NCI-H146 (cell line): ENCODE results near the gene ZNF263.
"Not testable (repeated sequence)": the region's sequence is repeated elsewhere in the genome, so short reads cannot be mapped to it uniquely, and the experiment has no call there.

Experiments used
- DNase-seq: peaks from one replicate; lab custom pipeline; 2025; lab: John Stamatoyannopoulos, UW

The ZNF263 gene

DNA sequence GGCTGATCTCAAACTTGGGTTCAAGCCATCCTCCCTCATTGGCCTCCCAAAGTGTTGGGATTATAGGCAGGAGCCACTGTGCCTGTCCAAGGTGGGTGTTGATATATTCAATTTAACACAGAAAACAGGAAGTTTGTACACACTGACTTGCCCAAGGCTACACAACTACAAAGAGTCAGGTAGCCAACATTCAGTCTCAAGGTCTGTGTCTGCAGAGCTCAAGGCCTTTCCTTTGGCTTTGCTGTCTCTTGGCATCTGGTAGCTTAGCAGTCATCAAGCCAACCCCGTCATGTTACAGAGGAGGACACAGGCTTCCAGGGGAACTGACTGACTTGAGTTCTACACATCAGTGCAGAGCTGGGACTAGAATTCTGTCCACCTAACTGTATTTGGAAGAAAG is 15.0 kb upstream of the ZNF263 start:
- no peak for DNase-seq

DNA sequence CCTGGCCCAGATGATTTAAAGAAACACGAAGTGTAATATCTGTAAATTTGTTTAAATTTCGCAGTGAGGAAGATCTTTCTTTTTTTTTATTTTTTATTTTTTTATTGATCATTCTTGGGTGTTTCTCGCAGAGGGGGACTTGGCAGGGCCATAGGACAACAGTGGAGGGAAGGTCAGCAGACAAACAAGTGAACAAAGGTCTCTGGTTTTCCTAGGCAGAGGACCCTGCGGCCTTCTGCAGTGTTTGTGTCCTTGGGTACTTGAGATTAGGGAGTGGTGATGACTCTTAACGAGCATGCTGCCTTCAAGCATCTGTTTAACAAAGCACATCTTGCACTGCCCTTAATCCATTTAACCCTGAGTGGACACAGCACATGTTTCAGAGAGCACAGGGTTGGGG is 12.6 kb upstream of the ZNF263 start:
- DNase-seq, result not testable (repeated sequence)

DNA sequence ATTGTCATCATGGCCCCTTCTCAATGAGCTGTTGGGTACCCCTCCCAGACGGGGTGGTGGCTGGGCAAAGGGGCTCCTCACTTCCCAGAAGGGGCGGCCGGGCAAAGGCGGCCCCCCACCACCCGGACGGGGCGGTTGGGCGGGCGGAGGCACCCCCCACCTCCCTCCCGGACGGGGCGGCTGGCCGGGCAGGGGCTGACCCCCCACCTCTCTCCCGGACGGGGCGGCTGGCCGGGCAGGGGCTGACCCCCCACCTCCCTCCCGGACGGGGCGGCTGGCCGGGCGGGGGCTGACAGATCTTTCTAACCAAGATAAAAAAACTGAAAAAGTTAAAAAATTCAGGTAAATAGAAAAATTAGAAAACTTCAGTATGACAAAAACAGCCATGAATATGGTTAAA is 12.0 kb upstream of the ZNF263 start:
- not testable (repeated sequence) for DNase-seq

DNA sequence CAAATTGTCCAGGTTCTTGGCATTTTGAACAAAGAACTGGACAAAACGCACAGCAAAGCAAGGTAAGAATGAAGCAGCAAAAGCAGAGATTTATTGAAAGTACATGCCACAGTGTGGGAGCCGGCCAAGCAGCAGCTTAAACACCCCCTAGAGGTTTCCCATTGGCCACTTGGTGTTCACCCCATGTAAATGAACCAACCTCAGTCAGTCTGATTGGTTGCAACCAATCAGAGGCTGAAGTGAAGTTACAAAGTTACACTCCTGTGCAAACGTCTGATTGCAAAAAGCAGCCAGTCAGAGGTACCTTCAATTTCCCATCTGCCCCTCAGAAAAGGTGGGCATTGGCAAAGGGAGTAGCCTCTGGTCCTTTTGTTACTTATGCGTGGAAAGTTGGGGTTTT is 8.8 kb upstream of the ZNF263 start:
- peak; percentile 27 for DNase-seq

GRCh38 chr16:3274947-3275346 is 8.3 kb upstream of the ZNF263 start:
- DNase-seq, result no peak

GRCh38 chr16:3276679-3277078 is 6.6 kb upstream of the ZNF263 start:
- DNase-seq, result no peak

DNA sequence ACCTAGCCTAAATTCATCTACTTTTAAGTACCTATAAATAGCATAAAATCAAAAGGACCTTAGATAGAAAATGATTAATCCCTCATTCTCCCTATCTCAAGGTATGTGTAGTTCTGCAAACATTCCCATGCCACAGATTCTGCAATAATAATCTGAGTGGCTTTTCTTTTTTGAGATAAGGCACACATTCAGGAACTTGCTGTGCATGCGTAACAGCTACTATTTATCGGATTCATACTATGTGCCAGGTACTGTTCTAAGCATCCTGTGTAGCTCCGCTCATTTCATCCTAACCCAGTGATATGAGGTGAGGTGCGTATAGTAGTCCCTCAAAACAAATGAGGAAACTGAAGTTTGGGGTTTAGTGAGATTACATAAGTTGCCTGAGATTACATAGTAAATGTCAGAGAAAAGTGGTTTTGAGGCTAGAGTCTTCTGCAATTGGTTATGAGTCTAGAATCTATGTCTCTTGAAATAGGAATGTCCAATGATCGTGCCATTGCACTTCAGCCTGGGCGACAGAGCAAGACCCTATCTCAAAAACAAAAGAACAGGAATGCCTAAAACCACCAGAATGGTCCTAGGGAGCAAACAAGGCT is 2.0 kb upstream of the ZNF263 start:
- no peak for DNase-seq

DNA sequence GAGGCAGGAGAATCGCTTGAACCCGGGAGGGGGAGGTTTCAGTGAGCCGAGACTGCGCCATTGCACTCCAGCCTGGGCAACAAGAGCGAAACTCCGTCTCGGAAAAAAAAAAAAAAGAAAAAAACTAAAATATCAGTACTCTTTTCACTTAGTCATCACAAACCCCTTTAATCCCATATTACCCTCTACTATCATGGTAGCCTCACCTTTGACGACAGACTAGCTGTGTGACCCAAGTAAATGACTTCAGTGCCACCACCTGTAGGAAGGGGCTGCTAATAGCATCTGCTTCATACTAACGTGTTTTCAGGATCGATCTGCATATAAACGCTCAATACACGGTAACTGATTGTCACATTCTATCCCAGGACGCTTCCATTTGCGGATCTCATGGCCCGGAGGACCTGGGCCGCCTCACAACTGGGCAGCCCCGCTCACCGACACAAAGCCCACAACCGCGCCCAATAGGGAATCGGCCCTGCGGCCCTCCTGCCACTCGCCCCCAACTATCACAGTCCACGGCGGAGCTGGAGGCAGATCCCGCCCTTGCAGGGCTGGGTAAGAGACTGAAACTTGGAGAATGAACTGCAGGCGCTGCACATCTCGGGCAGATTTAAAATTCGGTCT is 1.1 kb upstream of the ZNF263 start:
- peak; percentile 90 for DNase-seq

GRCh38 chr16:3283543-3284447 is 504 bp downstream of the ZNF263 start:
- DNase-seq, result peak; percentile 19

DNA sequence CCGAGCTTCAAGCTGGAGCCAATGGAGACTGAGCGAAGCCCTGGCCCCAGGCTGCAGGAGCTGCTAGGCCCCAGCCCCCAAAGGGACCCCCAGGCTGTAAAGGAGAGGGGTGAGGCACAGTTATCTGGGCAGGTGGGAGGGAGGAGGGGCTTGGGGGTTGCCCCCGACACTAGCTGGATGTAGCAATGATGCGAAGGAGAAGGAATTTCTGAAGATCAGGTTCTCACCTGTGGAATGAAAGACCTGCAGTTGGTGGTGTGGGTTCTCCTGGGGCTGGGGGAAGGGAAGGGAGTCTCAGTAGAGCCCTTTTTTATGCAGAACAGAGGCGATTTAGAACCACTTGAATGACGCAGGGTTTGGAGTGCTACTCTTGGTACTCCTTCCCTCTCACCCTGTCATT is 1.8 kb downstream of the ZNF263 start:
- DNase-seq, result no peak

- no peak for DNase-seq
Observed at GRCh38 chr16:3289998-3290673, 6.8 kb downstream of the ZNF263 start.

DNA sequence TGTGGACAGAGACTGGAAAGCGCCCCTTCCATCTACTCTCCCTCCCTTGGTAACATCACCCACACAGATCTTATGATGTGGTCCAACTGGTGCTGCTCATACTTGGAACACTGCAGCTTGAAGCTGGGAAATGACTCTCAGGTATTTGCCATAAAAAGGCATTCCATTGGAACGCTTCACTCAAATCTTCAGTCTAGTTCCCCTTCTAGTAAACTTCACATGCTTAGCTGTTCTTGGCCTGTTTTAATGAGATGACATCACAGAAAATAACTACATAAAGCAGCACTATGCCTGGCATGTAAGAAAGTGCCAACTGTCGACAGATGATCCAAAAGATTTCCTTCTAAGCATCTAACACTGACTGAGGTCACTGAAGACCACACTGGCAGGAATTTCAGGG is 9.3 kb downstream of the ZNF263 start:
- no peak for DNase-seq

DNA sequence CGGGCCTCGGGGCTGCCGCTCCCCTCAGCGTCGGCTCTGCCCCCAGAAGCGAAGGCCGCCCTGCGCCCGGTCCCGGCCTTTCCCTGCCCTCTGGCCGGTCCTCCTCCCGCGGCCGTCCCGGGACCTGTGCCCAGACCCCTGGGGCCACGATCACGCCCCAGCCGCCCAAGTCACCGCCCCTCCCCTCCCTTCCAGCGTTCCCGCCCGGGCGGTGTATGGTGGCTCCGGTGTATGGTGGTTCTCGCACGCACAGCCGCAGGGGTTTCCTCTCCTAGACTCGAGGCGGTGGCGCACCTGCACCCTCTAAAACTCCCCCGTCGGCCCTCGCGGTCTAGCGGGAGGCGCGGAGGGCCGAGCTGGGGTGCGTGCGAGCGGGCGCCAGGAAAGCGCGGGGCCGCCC is 11.9 kb downstream of the ZNF263 start:
- no peak for DNase-seq

- no peak for DNase-seq
Observed at GRCh38 chr16:3295783-3296182, 12.5 kb downstream of the ZNF263 start.

DNA sequence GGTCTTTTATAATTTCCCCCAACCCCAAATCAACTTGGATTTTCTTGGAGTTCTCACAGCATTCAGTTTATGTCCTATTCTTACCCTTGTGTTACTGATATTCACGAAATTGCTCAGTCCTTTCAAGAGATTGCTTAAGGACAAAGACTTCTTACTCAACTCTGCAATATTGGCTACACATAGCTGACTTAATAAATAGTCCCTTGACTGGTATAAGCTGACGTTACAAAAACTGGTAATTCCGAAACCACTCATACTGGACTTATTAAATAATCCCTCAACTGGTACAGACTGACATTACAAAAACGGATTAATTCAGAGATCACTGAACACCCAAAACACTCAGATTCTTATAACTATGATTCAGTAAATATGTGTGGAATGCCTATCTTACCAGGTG is 21.1 kb downstream of the ZNF263 start:
- no peak for DNase-seq

DNA sequence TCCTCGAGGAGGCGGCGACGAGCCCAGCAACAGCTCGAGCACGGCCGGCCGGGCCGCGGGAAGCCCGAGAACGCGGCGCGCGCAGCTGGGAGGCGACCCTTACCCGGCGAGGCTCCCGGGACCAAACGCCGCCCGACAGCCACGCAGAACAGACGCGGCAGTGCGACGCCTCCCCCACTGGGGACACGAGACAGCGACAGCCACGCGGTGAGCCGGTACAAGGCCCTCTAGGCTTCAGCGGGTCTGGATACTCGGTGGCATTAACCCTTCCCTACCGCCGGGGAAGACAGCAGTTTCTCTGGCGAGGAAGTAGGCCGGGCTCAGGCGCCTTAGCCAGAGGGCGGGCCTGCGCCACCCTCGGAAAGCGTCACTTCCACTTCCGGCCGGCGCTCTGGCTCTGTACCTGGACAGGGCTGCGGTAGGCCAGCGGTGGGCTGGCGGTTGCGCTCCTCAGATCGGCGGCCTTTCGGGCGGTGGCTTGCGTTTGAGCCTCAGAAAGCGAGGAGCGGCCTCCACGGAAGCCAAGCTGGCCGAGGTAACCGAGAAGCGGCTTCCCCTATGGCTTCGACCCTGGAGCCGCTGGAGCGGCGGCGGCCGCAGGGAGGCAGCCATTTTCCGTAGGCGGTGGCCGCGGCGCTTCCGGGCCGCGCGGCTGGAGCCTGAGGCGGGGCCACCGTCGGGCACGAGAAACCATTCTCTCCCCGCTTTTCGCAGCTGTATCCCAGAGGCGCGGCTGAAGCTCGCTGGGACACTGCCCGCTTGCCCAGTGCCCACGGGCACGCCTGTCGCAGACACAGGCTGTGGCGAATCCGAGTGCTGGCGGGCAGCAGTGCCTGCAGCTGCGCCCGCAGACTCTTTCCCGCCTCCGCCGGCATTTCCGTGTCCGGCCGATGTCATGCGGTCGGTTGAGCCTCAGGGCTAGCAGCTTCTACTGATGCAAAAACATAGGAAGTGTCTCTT is 22.1 kb downstream of the ZNF263 start, which contains the start of the genes TIGD7 and ZNF75A:
Gene TIGD7 (minus strand): TSS at position 322 of the 960 bp plus-strand sequence. CDS start 4,816 bp downstream, outside the sequence.
Gene ZNF75A (plus strand): TSS at position 389 of the 960 bp plus-strand sequence. CDS start 2,932 bp downstream, outside the sequence.
- DNase-seq, result peak; percentile 93

DNA sequence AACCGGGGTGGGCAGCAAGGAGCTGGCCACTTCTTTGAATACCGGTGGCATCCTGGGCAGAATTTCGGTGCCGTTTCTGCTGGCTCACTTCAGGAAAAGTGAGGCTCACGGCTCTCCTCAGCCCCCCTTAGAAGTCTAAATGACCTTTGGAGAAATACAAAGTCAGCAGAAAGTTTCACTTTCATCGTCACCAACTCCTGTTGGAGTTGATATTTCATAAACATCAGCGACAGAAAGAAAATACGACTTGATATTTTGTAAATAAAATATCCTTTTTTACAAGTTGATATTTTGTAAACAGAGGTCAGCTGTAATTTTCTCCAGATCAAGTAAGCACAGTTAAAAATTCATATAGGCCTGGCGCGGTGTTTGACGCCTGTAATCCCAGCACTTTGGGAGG is 22.8 kb downstream of the ZNF263 start:
- no peak for DNase-seq

DNA sequence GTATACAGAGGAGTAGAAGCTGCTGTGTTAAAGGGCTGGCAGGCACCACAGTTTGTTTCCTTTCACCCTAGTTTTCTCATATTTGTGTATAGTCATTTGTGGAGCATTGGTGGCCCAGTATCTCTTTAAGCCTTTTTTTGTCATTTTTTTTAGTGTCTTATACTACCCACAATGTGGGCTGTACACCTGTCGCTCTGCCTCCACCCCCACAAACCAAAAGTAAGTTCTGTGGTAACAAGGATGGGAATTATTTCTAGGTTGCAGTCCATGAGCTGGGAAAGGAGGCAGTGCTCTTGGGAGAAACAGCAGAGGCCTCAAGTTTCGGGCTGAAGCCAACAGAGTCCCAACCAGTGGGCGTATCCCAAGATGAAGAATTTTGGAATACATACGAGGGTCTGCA is 28.2 kb downstream of the ZNF263 start:
- DNase-seq, result no peak

DNA sequence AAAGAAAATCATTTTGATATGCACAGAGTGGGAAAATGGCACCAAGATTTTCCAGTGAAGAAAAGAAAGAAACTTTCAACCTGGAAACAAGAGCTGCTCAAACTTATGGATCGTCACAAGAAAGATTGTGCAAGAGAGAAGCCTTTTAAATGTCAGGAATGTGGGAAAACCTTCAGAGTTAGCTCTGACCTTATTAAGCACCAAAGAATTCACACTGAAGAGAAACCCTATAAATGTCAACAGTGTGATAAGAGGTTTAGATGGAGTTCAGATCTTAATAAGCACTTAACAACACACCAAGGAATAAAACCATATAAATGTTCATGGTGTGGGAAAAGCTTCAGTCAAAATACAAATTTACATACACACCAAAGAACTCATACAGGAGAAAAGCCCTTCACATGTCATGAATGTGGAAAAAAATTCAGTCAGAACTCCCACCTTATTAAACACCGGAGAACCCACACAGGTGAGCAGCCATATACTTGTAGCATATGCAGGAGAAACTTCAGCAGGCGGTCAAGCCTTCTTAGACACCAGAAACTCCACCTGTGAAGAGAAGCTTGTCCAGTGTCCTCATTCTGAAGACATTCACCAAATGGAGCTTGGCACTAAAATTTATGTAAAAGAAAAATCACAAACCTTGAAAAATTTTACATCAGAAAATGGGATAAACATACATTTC is 34.2 kb downstream of the ZNF263 start:
- DNase-seq, result no peak

DNA sequence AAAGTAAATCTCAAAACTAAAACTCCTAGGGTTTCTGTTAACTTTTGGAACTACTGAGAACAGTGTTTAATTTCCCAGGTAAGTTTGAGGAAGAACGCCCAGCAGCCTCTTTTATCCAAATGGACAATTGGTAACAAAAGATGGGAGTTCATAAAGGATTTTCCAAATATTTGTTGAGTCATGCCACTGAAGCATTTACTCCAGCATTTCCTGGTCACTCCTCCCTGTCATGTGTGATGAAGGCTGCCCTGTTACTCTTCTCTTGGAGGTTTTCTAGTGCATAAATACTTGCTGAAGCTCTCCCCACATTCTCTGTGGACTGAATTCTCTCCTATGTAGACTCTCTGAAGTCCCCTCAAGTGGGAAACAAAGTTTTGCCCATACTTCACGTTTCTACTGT is 38.5 kb downstream of the ZNF263 start:
- no peak for DNase-seq

DNA sequence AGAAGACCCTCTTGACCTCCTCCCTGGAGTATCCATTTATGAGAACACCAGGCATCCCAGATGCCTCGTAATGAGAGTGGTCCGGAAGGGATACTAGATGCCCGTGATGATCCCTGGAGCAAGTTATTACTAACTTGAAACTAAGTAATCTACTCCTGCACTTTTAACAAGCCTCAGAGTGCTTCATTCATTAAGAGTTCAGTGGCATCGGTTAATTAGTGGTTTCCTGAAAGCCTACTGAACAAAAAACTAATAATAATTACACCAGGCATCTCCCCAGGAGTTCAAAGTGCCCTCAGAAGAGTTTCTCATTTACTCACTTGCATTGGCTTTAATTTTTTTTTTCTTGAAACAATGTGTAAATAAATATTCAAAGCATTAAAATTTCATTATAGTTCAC is 44.2 kb downstream of the ZNF263 start:
- no peak for DNase-seq
